AG09319 (cell line): Measurements from ENCODE around the gene YTHDF1.

Experiments
- DNase-seq: peaks from one replicate; pipeline ENCODE4 v3.0.0-alpha.2; 2010; ENCODE audit warnings: low read depth; ENCODE audit errors: extremely low read depth
- CTCF ChIP-seq: IDR thresholded peaks from 2 replicates; pipeline ENCODE4 v1.5.1; 2011; ENCODE audit warnings: low read depth, mild to moderate bottlenecking, inconsistent platforms, low read length, moderate library complexity

The YTHDF1 gene

GRCh38 chr20:63150911-63151531 is 64.9 kb downstream of the YTHDF1 start:
- DNase-seq: no peak
- TF ChIP-seq CTCF: no peak

GRCh38 chr20:63150391-63150898 is 65.5 kb downstream of the YTHDF1 start:
- TF ChIP-seq CTCF: no peak
- DNase-seq: no peak

DNA sequence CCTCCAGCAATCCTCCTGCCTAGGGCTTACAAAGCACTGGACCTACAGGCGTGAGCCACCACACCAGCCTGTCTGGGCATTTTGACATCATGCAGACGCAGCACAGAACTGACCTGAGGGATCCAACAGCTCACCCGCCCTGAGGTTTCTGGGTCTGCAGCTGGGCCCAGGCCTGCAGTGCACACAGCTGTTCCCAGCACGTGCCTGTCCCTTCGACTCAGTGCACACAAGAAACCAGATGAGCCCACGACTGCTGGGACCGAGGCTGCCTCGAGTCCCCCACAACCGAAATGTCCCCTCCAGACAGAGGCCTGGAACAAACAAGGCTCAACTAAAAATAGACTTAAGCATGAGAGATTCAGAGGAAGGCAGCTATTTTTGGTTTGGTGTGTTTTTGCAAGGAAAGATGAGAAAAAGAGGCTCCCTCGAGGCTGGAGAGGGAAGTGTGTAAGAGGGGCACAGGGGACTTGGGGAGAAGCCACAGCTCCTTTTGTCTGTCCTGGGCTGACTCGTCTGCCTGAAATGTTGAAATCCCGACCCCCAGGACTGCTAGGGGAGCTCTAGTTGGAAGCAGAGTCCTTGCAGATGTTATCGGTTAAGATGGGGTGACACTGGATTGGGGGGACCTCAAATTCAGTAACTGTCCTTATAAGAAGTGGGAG is 66.3 kb downstream of the YTHDF1 start:
- TF ChIP-seq CTCF: no peak
- no peak for DNase-seq

- TF ChIP-seq CTCF: no peak
Observed at GRCh38 chr20:63148696-63149095, 67.2 kb downstream of the YTHDF1 start.

GRCh38 chr20:63147532-63147931 is 68.4 kb downstream of the YTHDF1 start:
- no peak for TF ChIP-seq CTCF
- no peak for DNase-seq

More at GRCh38 chr20:63148696-63149095, 67.2 kb downstream of the YTHDF1 start:
- DNase-seq: no peak
